MM.1S (cell line): Measurements from ENCODE around the gene OSBPL10.

Source experiments
- DNase-seq: peaks from one replicate; pipeline ENCODE4 v3.0.0-alpha.2; 2015
- H2AFZ ChIP-seq: fragments of 300-600 bp; sonication (generic); 2 replicates; pipeline ENCODE4 v1.6.0; 2016; ENCODE audit warnings: antibody characterized with exemption, low read length
- H3F3A ChIP-seq: fragments of 300-600 bp; sonication (generic); 2 replicates; pipeline ENCODE4 v1.6.1; 2016; ENCODE audit warnings: mild to moderate bottlenecking, antibody characterized with exemption, low read length, moderate library complexity, mixed read lengths; ENCODE audit not compliant: insufficient read depth
- H3K27ac ChIP-seq: fragments of 300-600 bp; sonication (generic); 2 replicates; pipeline ENCODE4 v1.5.1; 2016; ENCODE audit warnings: mild to moderate bottlenecking, low read length
- H3K27me3 ChIP-seq: fragments of 300-600 bp; sonication (generic); replicated peaks from 2 replicates; pipeline ENCODE4 v1.6.0; 2016; ENCODE audit warnings: low read length; ENCODE audit not compliant: insufficient read depth
- H3K36me3 ChIP-seq: fragments of 300-600 bp; sonication (generic); replicated peaks from 2 replicates; pipeline ENCODE4 v1.6.1; 2016; ENCODE audit warnings: mild to moderate bottlenecking, low read length, mixed read lengths; ENCODE audit not compliant: insufficient read depth
- H3K4me1 ChIP-seq: fragments of 300-600 bp; sonication (generic); 2 replicates; pipeline ENCODE4 v1.6.1; 2016; ENCODE audit warnings: low read length, mixed read lengths
- H3K4me2 ChIP-seq: fragments of 300-600 bp; sonication (generic); 2 replicates; pipeline ENCODE4 v1.6.0; 2016; ENCODE audit warnings: low read depth, low read length
- H3K4me3 ChIP-seq: fragments of 300-600 bp; sonication (generic); 2 replicates; pipeline ENCODE4 v1.5.1; 2016; ENCODE audit warnings: low read length, mixed read lengths
- H3K79me2 ChIP-seq: fragments of 300-600 bp; sonication (generic); 2 replicates; pipeline ENCODE4 v1.6.1; 2016; ENCODE audit warnings: mixed run types, low read length, mixed read lengths
- H3K9ac ChIP-seq: fragments of 300-600 bp; sonication (generic); 2 replicates; pipeline ENCODE4 v1.6.1; 2016; ENCODE audit warnings: low read length, mixed read lengths
- H3K9me2 ChIP-seq: fragments of 300-600 bp; sonication (generic); replicated peaks from 2 replicates; pipeline ENCODE4 v1.6.1; 2016; ENCODE audit warnings: mild to moderate bottlenecking, low read length, mixed read lengths; ENCODE audit not compliant: insufficient read depth
- H3K9me3 ChIP-seq: fragments of 300-600 bp; sonication (generic); replicated peaks from 2 replicates; pipeline ENCODE4 v1.6.1; 2016; ENCODE audit warnings: mild to moderate bottlenecking, low read length, mixed read lengths; ENCODE audit not compliant: insufficient read depth
- H4K20me1 ChIP-seq: fragments of 300-600 bp; sonication (generic); 2 replicates; pipeline ENCODE4 v1.6.1; 2016; ENCODE audit warnings: mild to moderate bottlenecking, low read length, moderate library complexity, mixed read lengths; ENCODE audit not compliant: insufficient read depth
- EZH2 ChIP-seq: fragments of 300-600 bp; sonication (generic); optimal IDR thresholded peaks from 2 replicates; pipeline ENCODE3; 2017; ENCODE audit warnings: low read depth, mild to moderate bottlenecking, antibody characterized with exemption, low read length, mixed read lengths
- EZH2phosphoT487 ChIP-seq: fragments of 300-600 bp; sonication (generic); IDR thresholded peaks from 2 replicates; pipeline ENCODE4 v1.6.1; 2018; ENCODE audit warnings: antibody characterized with exemption, low read length
- TF ChIP-seq, protein P1 (sequence below): fragments of 300-600 bp; sonication (generic); IDR thresholded peaks from 2 replicates; pipeline ENCODE4 v1.5.1; 2016; ENCODE audit warnings: antibody characterized with exemption, low read length, mixed read lengths

OSBPL10 gene

DNA sequence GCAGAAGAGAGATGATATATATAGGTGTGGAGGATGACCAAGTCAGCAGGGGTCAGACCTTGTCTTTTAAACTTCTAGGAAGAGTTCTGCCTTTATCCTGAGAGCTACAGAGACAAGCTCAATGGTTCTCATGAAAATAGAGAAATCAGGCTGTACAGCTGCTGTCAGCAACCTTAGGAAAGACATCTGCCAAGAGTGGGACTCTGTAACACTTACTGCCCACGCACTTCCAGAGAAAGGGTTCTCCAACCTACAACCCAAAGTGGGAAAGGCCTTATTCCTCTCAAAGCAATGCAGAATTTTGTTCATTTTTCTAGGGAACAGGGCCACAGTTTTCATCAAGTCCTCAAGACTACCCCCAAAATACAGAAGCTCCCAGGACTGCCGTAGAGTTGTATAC, 309.6 kb downstream of the OSBPL10 start:
- Histone ChIP-seq H3F3A (no peaks in the 10 kb centered on the region), H4K20me1 (no peaks in the 10 kb centered on the region), H3K27ac (no peak overlapping the region), H3K4me3 (no peak overlapping the region), H3K79me2 (no peaks in the 10 kb centered on the region), H3K9me2 (no peaks in the 10 kb centered on the region), H3K9ac (no peak overlapping the region), H2AFZ (no peak overlapping the region), H3K4me2 (no peak overlapping the region), H3K36me3 (no peaks in the 10 kb centered on the region), H3K27me3 (no peaks in the 10 kb centered on the region), H3K9me3 (no peaks in the 10 kb centered on the region), H3K4me1 (no peaks in the 10 kb centered on the region)
- TF ChIP-seq, protein P1, sequence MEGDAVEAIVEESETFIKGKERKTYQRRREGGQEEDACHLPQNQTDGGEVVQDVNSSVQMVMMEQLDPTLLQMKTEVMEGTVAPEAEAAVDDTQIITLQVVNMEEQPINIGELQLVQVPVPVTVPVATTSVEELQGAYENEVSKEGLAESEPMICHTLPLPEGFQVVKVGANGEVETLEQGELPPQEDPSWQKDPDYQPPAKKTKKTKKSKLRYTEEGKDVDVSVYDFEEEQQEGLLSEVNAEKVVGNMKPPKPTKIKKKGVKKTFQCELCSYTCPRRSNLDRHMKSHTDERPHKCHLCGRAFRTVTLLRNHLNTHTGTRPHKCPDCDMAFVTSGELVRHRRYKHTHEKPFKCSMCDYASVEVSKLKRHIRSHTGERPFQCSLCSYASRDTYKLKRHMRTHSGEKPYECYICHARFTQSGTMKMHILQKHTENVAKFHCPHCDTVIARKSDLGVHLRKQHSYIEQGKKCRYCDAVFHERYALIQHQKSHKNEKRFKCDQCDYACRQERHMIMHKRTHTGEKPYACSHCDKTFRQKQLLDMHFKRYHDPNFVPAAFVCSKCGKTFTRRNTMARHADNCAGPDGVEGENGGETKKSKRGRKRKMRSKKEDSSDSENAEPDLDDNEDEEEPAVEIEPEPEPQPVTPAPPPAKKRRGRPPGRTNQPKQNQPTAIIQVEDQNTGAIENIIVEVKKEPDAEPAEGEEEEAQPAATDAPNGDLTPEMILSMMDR, result no peak
- TF ChIP-seq EZH2phosphoT487 (no peak), EZH2 (no peak)
- no peak for DNase-seq

DNA sequence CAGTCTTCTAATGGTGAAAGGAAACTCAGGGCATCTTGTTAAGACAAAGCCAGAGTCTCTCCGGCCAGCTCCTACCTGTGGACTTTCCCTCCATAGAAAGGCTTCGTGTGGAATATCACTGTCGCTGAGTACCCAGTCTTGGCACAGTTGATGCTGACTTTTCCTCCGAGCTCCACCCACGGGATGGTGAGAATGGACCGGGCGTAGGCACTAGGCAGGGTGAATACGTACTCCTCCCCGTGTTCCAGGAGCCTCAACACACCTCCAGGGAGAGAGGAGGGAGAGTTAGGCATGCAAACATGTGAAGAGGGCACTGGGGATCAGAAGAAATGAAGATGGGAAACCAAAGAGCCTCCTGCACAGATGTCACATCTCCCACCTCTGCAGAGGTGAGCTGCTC, 310.3 kb downstream of the OSBPL10 start:
- Histone ChIP-seq H3K9me3 (no peaks in the 10 kb centered on the region), H3F3A (no peaks in the 10 kb centered on the region), H3K27me3 (no peaks in the 10 kb centered on the region), H3K4me2 (no peak overlapping the region), H3K79me2 (no peaks in the 10 kb centered on the region), H2AFZ (no peak overlapping the region), H3K9me2 (no peaks in the 10 kb centered on the region), H3K36me3 (no peaks in the 10 kb centered on the region), H4K20me1 (no peaks in the 10 kb centered on the region), H3K9ac (no peak overlapping the region), H3K27ac (no peak overlapping the region), H3K4me1 (no peaks in the 10 kb centered on the region), H3K4me3 (no peak overlapping the region)
- DNase-seq, result no peak
- TF ChIP-seq, protein P1, result no peak
- TF ChIP-seq EZH2phosphoT487 (no peak), EZH2 (no peak)

DNA sequence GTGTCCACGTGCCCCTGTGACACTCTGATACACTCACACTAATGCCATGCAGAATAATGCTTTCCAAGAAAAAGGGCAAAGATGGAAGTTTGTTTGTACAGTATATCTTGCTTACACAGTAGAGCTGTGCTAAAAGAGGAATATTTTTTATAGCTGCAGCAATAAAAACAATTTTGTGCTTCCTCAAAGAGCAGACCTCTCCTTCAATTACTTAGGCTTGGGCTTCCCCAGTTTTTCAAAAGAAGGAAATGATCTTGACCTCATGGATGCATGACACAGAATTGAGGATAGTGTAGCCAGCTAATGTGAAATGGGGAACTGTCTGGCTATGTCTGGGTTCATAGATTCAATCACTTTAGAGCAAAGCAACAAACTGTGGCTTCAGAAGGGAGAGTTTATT, 310.9 kb downstream of the OSBPL10 start:
- Histone ChIP-seq H3K4me3 (no peak overlapping the region), H2AFZ (no peak overlapping the region), H3K4me2 (no peak overlapping the region), H3K27me3 (no peaks in the 10 kb centered on the region), H3K4me1 (no peaks in the 10 kb centered on the region), H3K9me3 (no peaks in the 10 kb centered on the region), H3K9ac (no peak overlapping the region), H3F3A (no peaks in the 10 kb centered on the region), H4K20me1 (no peaks in the 10 kb centered on the region), H3K9me2 (no peaks in the 10 kb centered on the region), H3K36me3 (no peaks in the 10 kb centered on the region), H3K79me2 (no peaks in the 10 kb centered on the region), H3K27ac (no peak overlapping the region)
- no peak for DNase-seq
- no peak for TF ChIP-seq EZH2
- no peak for TF ChIP-seq EZH2phosphoT487
- TF ChIP-seq, protein P1, result no peak
